Lung (tissue), 12 donors: Measurements from ENCODE around the gene PIPOX. TPM values are rescaled to one million over a fixed set of nuclear protein-coding genes. Genes with fewer than 3 reads are reported as not detected.

ENCODE experiments used
- ATAC-seq: fragments of 200-7000 bp; cut with Tn5 transposase; one replicate; pipeline ENCODE4 v1.9.1; 2020; ENCODE audit warnings: moderate number of reproducible peaks; ENCODE audit not compliant: insufficient read depth, low FRiP score
- DNase-seq, 3 donors: peaks; one replicate each; pipeline ENCODE4 v3.0.0-alpha.2; 2013 to 2017
- H3K27ac ChIP-seq, 2 donors: one replicate each; pipeline ENCODE4 v1.5.1; 2013; ENCODE audit warnings: mild to moderate bottlenecking in 2 of 2, moderate library complexity in 2 of 2, control low read depth in 1 of 2, inconsistent platforms in 1 of 2, low read depth in 1 of 2, low read length in 1 of 2
- H3K27me3 ChIP-seq, 3 donors: one replicate each; pipeline ENCODE4 v1.5.1; 2013; ENCODE audit warnings: low read length in 2 of 3; ENCODE audit not compliant: control insufficient read depth in 3 of 3, insufficient read depth in 3 of 3
- H3K36me3 ChIP-seq, 4 donors: one replicate each; pipeline ENCODE4 v1.5.1; 2013; ENCODE audit warnings: low read length in 4 of 4, mild to moderate bottlenecking in 1 of 4, moderate library complexity in 1 of 4; ENCODE audit not compliant: control insufficient read depth in 4 of 4, insufficient read depth in 4 of 4
- H3K4me1 ChIP-seq, 5 donors: one replicate each; pipeline ENCODE4 v1.5.1; 2013; ENCODE audit warnings: low read length in 5 of 5, mild to moderate bottlenecking in 2 of 5, moderate library complexity in 1 of 5; ENCODE audit not compliant: control insufficient read depth in 5 of 5, insufficient read depth in 5 of 5
- H3K4me3 ChIP-seq: one replicate; pipeline ENCODE4 v1.5.1; 2013; ENCODE audit warnings: mild to moderate bottlenecking, control low read depth, moderate library complexity
- H3K9ac ChIP-seq, 2 donors: one replicate each; pipeline ENCODE4 v1.5.1; 2013; ENCODE audit warnings: low read length in 2 of 2, control low read depth in 1 of 2; ENCODE audit not compliant: insufficient read depth in 1 of 2
- H3K9me3 ChIP-seq, 4 donors: one replicate each; pipeline ENCODE4 v1.5.1; 2013; ENCODE audit warnings: low read length in 3 of 4, mild to moderate bottlenecking in 1 of 4, moderate library complexity in 1 of 4; ENCODE audit not compliant: control insufficient read depth in 4 of 4, insufficient read depth in 3 of 4
- WGBS, 2 donors: extraction: QIAGEN DNeasy Blood & Tissue Kit; methylation state at CpG; one replicate each; pipeline ENCODE4 v1.1.7; 2013; 5-methylcytosine and 5-hydroxymethylcytosine counted together
- polyA plus RNA-seq, 2 donors: library from polyadenylated mRNA; stranded (reverse); fragments of 200-250 nt; gene quantifications; one replicate each; pipeline ENCODE4 v1.2.1, GENCODE V29; 2013
- total RNA-seq, 2 donors: library from RNA; depleted of rRNA in 1 of 2; stranded (reverse); fragments of >200 nt in 1 of 2; gene quantifications; one replicate each; pipeline ENCODE4 v1.2.1, GENCODE V29; 2014 to 2021
- TF ChIP-seq, protein P1 (sequence below): IDR thresholded peaks from 2 replicates; pipeline ENCODE4 v1.5.1; 2012; ENCODE audit warnings: mild to moderate bottlenecking; ENCODE audit errors: control extremely low read depth, extremely low read depth
- donor health status: control.
- donor health status: control.
- donor health status: Bipolar disorder and iron deficiency.
- donor health status: healthy.
- donor health status: DM: yes; HTN: yes; CAD: no.

PIPOX gene
- total and polyA plus RNA-seq, 4 donors: 0.27 to 1.9 (median 0.91) TPM

DNA sequence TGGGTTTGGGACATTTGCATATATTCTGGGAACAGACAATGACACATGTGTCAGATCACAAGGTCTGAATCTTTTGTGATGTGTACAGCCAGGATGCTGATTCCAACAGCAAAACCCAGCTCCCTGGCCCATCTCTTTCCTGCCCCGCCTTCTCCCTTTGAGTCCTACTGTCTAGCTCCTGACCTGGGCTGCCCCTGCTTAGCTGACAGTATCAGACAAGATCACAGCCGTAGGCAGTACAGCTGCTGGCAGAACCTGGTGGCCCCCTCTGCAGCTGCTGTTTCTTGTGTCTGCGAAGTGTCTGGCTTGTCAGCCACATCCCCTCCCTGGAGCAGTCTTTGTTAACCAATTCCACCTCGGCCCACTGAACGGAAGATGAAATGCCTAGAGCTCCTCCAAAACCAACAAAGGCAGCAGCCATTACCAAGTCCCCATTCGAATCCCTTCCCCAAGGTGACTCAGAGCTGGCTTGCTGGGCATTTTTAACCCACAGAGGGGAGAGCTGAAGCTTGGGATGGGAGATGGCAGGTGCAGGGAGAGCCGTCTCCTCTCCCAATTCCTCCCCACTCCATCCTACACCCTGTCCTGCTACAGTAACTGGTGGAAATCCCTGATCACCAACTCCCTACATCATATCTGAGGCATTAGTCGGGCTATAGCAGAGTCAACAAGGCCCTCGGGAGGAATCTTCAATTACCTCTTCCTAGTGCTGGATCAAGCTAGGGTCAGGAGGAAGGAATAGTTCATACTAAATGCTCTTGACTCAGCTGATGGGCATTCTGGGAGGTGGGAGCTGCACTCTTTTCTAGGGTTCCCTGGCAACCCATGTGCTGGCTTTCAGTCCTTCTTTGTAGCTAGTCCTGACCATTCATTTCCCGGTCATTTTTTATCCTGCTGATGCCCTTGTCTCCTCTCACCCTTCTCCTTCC, 5.8 kb downstream of the PIPOX start:
- ATAC-seq: no peak

DNA sequence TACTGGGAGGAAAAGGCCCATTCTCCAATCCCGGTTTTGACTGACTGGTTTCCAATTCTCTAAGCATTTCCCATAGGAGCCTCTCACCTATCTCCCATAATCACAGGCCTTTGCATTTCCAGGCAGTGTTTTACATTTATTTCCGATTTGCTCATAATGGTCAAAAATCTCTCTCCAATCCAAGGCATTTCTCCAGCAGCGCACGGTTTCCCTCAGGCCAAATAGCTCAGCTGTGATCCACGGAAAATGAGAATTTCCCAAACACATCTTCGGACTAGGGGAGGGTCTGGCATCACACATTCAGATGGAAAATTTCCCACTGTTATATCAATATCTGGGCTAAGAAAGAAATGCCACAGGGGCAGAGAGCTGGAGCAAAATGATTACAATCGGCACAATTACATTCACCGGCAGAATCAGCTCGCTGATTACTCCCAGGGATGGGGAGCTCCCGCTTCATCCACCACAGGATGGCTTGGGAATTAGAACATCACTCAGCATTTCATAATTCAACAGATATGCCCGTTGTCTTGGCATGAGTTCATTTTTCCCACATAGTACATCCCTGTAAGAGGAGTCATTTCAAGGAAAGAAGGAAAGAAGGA, 6.7 kb downstream of the PIPOX start:
- no peaks in the 10 kb centered on the region for H3K36me3 ChIP-seq
- H3K9ac ChIP-seq: no peak overlapping the region
- TF ChIP-seq, protein P1, sequence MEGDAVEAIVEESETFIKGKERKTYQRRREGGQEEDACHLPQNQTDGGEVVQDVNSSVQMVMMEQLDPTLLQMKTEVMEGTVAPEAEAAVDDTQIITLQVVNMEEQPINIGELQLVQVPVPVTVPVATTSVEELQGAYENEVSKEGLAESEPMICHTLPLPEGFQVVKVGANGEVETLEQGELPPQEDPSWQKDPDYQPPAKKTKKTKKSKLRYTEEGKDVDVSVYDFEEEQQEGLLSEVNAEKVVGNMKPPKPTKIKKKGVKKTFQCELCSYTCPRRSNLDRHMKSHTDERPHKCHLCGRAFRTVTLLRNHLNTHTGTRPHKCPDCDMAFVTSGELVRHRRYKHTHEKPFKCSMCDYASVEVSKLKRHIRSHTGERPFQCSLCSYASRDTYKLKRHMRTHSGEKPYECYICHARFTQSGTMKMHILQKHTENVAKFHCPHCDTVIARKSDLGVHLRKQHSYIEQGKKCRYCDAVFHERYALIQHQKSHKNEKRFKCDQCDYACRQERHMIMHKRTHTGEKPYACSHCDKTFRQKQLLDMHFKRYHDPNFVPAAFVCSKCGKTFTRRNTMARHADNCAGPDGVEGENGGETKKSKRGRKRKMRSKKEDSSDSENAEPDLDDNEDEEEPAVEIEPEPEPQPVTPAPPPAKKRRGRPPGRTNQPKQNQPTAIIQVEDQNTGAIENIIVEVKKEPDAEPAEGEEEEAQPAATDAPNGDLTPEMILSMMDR: no peak
- ATAC-seq: no peak
- H3K4me3 ChIP-seq: no peak overlapping the region
- H3K4me1 ChIP-seq: no peaks in the 10 kb centered on the region
- H3K9me3 ChIP-seq: no peaks in the 10 kb centered on the region
- H3K27me3 ChIP-seq: peaks cover 0 to 2% (median 0%) of the 10 kb centered on the region in 3 donors
- no peak for DNase-seq
- H3K27ac ChIP-seq: no peak overlapping the region
- 86 to 93% methylated on average over 11 of the region's 11 CpGs for WGBS, 2 donors

More for the DNA sequence above, 5.8 kb downstream of the PIPOX start:
- no peaks in the 10 kb centered on the region for H3K4me1 ChIP-seq
- peaks cover 0 to 2% (median 0%) of the 10 kb centered on the region in 3 donors for H3K27me3 ChIP-seq
- no peaks in the 10 kb centered on the region for H3K9me3 ChIP-seq
- TF ChIP-seq, protein P1: no peak
- H3K27ac ChIP-seq: no peak overlapping the region
- H3K4me3 ChIP-seq: no peak overlapping the region
- no peak overlapping the region for H3K9ac ChIP-seq
- no peak for DNase-seq
- 69 to 83% methylated on average over 10 of the region's 10 CpGs for WGBS, 2 donors
- H3K36me3 ChIP-seq: no peaks in the 10 kb centered on the region

DNA sequence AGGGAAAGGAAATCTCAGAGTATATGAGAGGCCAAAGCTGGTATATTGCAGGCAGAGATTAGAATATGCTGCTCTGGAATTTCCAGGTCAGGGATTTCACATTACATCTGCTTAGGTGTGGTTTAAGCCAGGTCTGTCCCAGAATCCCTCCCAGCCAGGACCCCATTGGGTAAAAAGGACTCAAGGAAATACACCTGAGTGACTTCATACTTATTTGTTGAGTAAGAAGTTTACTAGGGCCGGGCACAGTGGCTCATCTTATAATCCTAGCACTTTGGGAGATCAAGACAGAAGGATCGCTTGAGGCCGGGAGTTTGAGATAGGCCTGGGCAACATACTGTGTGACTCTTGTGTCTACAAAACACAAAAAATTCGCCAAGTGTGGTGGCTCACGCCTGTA, 7.2 kb downstream of the PIPOX start:
- Histone ChIP-seq H3K4me1 (no peaks in the 10 kb centered on the region), H3K4me3 (no peak overlapping the region), H3K27me3 (peaks cover 0 to 2% (median 0%) of the 10 kb centered on the region in 3 donors), H3K9ac (no peak overlapping the region), H3K9me3 (no peaks in the 10 kb centered on the region), H3K36me3 (no peaks in the 10 kb centered on the region), H3K27ac (no peak overlapping the region)
- ATAC-seq (no peak), DNase-seq (no peak)
- TF ChIP-seq, protein P1: no peak
- 89 to 93% methylated on average over 5 of the region's 5 CpGs for WGBS, 2 donors
